ENCODE data around the gene GNAQ.

- TF ChIP-seq POLR2AphosphoS5 (IDR thresholded peaks at IDR 0.05) (no peak), CTCF (IDR thresholded peaks at IDR 0.05) (no peak), POLR2A (IDR thresholded peaks at IDR 0.05) (no peak), EP300 (IDR thresholded peaks at IDR 0.05) (no peak)
Measured at GRCh38 chr9:77964258-77964657, 67.4 kb downstream of the GNAQ start.
